GM23338 (cell line): ENCODE data around the gene ADGRV1.

Experiments
- CREB1 ChIP-seq: fragments of 250-450 bp; sonication (Bioruptor Pico); IDR thresholded peaks from 2 replicates; pipeline ENCODE4 v1.5.0; 2020; ENCODE audit warnings: low read depth, mild to moderate bottlenecking, moderate library complexity
- CTCF ChIP-seq, 2 experiments: fragments of 200-600 bp in 1 of 2; sonication (generic) in 1 of 2; conservative IDR thresholded peaks; 2 replicates each; pipeline versions ENCODE4 v1.5.1 to v1.6.1; 2016 to 2017; ENCODE audit warnings: antibody characterized with exemption in 2 of 2, low read depth in 2 of 2, mild to moderate bottlenecking in 2 of 2, moderate library complexity in 1 of 2
- ETS1 ChIP-seq: IDR thresholded peaks from 2 replicates; pipeline ENCODE4 v1.6.1; 2016; ENCODE audit warnings: antibody characterized with exemption
- EZH2 ChIP-seq: fragments of 200-600 bp; sonication (generic); IDR thresholded peaks from one replicate; pipeline ENCODE4 v1.8.0; 2017; ENCODE audit warnings: antibody characterized with exemption, mild to moderate bottlenecking, low read depth; ENCODE audit not compliant: unreplicated experiment
- POLR2AphosphoS5 ChIP-seq: IDR thresholded peaks from 2 replicates; pipeline ENCODE4 v1.6.1; 2016; ENCODE audit warnings: antibody characterized with exemption, low read depth
- ZNF114 ChIP-seq: fragments of 250-450 bp; sonication (Bioruptor Pico); IDR thresholded peaks from 2 replicates; pipeline ENCODE4 v1.5.0; 2020; ENCODE audit warnings: mild to moderate bottlenecking, moderate library complexity

GRCh38 chr5:91136271-91136670, 577.7 kb downstream of the ADGRV1 start:
- no peak for TF ChIP-seq CTCF (conservative IDR thresholded peaks at IDR 0.05; ENCODE audit: low read depth in 2 of 2)
- no peak for TF ChIP-seq ZNF114 (CRISPR knock-in tag)
- TF ChIP-seq CREB1 (CRISPR knock-in tag) = no peak
- TF ChIP-seq POLR2AphosphoS5 = no peak
- TF ChIP-seq EZH2 = no peak
- no peak for TF ChIP-seq ETS1
